ENCODE data around the gene SLC6A15.

Gene SLC6A15

DNA sequence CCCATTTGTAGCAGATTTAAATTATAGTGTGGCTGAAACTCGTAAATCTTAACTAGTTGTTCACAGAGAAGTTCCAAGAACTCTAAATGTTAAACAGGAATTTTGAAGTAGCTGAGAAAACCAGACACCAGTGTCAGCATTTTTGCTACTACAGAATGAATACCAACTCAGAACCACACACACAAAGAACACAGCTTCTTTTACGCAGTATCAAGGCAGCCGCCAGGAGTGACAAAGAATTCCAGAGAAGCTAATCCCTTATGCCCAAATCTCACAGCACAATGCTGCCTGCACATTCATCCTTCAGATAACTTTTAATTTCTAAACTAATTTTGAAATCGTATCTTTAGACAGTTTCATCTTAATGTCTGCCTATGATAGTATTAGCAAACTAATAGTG lies 37.4 kb downstream of the SLC6A15 start:
- DNase-seq, result no peak

- DNase-seq, result no peak
Observed at GRCh38 chr12:84874825-84875139, 37.8 kb downstream of the SLC6A15 start.

DNA sequence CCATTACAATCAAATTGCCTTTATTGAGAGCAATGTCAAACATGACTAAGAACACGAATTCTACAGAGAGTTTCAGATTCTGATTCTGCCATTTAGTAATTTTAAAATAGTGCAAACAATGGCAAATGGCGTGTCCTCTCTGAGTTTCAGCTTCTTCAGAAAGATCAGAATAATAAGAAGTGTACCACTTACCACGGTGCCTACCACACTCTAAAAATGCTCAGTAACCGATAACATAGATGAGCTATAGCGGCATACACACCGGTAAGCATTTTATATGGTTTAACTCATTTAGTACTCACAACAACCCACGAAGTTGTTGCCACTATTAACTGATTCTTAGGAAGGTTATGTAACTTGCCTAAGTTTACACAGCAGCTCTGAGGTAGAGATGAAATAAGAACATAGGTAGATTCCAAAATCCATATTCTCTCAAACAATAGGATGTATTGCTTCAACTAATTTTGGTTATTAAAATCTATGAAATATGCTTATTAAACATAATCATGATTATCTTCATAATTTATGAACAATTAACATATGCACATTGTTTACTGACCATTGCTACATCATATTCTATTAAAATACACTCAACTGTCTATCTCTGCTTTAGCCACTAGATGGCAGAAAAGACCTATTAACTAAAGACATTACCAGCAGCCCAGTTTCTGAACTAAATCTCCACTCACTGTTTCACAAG lies 38.3 kb downstream of the SLC6A15 start:
- peak in 2 of 51 donors; percentile 34 to 50 for DNase-seq

GRCh38 chr12:84862186-84862585 lies 50.4 kb downstream of the SLC6A15 start:
- no peak for DNase-seq

DNA sequence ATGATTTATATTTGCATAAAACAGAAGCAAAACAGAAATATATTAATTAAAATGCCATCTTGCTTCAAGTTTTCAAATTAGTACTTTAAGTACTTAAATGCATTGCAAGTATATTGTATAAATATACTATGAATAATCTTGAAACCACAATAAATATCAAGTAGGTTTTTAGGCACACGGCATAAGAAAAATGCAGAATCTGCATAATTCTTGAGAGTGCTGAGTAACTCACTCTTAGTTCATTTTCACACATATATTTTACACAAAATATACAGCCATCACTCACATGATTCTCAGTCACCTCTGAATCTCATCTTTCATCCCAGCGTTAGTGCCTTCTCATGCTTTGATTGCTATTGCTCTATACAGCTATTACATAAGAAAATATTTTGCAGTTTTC lies 51.9 kb downstream of the SLC6A15 start:
- no peak for DNase-seq

GRCh38 chr12:84858796-84859195 lies 53.8 kb downstream of the SLC6A15 start:
- no peak for DNase-seq

- no peak for DNase-seq
Observed at GRCh38 chr12:84857525-84858208, 54.9 kb downstream of the SLC6A15 start.

DNA sequence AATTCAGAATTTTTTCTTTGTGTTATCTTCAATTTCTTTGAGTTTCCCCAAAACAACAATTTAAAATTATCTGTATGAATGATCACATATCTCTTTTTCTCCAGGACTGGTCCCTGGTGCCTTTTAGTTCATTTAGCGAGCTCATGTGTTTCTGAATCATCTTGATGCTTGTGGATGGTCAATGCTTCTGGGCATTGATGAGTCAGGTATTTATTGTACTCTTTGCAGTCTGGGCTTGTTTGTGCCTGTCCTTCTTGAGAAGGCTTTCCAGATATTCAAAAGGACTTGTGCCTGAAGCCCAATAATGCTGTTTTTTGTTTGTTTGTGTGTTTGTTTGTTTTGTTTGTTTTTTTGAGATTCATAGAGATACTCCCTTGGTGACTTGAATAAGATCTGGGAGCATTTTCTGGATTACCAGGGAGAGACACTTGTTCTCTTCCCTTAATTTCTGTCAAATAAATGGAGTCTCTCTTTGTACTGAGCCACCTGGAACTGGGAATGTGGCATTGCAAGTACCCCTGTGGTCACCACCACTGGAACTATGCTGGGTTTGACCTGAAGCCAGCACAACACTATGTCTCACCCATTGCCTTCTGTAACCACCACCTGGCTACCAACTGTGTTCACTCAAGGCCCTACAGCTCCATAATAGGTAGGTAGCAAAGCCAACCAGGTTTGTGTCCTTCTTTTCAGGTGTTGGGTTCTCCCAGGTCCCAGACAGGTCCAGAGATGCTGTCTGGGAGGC lies 56.3 kb downstream of the SLC6A15 start:
- no peak for DNase-seq

DNA sequence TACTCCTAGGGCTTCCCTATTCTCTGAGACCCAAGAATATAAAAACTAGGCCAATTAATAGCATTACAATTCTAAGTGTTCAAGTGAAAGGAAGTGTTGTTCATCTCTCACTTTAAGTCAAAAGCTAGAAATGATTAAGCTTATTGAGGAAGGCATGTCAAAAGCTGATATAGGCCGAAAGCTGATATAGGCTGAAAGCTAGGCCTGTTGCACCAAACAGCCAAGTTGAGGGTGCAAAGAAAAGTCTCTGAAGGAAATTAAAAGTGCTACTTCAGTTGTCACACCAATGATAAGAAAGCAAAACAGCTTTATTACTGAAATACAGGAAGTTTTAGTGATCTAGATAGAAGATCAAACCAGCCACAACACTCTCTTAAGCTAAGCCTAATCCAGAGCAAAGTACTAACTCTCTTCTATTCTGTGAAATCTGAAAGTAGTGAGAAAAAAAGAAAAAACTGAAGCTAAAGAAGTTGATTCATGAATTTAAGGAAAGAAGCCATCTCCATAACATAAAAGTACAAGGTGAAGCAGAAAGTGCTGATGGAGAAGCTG lies 68.9 kb downstream of the SLC6A15 start:
- DNase-seq, result no peak

DNA sequence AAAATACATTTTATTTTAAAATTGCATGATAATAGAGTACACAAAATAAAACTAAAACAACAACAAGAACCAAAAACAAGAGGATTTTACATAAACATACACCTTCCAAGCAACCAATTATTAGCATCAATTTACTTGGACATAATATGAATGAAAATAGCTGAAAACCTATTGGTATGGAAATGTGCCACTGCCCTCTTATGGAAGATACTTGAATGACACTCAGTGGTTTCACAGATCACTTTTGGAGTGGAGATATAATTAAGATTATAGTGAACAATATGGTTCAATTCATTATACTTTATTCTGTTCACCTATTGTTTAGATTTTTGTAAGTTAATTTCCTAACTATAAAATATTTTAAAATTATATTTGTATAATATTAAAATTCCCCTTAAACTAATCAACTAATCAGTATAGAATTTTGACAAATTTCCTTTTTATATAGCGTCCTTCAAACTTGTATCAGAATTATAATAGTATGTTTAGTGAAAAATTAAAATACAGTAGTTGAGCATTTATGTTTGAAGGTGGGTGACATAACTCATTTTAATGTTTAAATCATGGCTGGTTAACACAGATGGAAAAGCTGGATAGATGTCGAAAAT lies 70.1 kb downstream of the SLC6A15 start:
- DNase-seq, result no peak

DNA sequence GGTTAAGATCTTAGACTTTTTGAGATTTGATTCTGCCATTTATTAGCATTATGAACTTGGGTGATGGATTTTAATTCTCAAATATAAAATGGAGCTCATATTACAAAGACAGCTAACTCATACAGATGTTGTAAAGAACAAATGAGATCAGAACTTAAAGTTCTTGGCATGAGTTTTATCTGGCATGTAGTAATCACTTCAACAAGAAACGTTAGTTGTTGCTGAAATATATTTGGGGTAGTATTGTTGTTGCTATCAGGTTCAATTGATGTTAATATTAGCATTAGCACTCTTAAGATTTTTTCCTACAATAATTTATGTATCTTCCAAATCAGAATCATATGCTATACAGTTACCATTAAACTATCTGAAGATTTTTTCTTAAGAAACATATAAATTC lies 71.0 kb downstream of the SLC6A15 start:
- no peak for DNase-seq

- no peak for DNase-seq
Observed at GRCh38 chr12:84840356-84840755, 72.2 kb downstream of the SLC6A15 start.

GRCh38 chr12:84826925-84827324 lies 85.7 kb downstream of the SLC6A15 start:
- DNase-seq, result no peak

DNA sequence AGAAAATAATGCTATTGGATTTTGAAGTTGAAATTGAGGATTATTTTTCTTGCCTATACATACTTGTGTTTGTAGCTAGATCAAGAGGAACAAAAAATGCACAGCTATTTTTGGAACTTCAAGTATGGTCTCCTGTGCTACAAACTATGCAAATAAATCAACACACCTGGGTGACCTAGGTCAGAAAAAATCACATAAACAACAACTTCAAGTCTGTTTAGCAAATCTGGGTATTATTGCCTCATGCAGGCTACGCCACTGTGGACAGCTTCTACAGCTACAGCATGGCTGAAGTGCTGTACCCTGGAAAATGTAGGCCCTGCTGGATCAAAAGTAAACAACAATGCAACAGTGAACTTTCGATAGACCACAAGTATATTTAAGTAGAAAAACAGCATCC lies 87.5 kb downstream of the SLC6A15 start:
- DNase-seq, result no peak

DNA sequence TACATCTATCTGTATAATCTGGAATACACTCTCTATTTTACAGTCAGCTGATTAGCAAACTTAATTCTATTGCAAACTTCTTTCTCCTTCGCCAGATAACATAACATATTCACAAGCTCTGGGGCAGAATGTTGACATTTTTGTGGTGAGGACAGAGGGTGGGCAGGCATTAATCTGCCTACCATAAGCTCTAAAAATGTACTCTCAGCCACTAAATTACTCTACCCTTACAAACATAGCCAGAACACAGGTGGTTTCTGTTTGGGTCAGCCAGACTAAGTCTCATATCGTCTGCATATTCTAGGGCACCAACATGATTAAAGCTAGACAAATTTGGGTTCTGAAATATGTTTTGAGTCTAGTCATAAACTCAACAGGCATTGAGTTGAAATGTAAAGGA lies 90.1 kb downstream of the SLC6A15 start:
- no peak for DNase-seq

- DNase-seq, result no peak
Observed at GRCh38 chr12:84816916-84817695, 95.5 kb downstream of the SLC6A15 start.

DNA sequence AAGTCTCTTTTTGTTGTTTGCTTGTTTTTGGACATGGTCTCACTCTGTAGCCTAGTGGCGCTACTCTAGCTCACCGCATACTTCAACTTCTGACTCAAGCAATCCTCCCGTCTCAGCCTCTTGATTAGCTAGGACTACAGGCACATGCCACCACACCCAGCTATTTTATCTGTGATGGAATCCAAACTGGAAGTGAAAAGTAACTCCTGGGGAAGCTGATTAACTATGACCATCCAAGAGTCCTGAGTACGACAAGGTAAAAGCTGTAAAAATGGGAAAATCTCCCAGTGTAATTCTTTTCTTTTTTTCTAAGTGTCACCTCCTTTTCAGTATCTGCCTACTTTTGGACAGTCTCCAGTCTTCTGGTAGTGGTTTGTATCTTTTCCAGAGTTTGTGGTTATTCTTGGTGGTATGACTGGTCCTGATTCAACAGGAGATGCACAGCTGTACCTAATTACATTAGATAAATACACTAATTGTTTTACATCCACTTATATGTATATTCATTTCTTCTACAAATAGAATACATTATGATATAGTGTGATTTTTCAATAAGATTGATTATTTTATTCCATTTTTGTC lies 97.8 kb downstream of the SLC6A15 start:
- no peak for DNase-seq

- DNase-seq, result no peak
Observed at GRCh38 chr12:84813780-84814663, 98.6 kb downstream of the SLC6A15 start.

- no peak for DNase-seq
Observed at GRCh38 chr12:84811291-84811690, 101.3 kb downstream of the SLC6A15 start.

DNA sequence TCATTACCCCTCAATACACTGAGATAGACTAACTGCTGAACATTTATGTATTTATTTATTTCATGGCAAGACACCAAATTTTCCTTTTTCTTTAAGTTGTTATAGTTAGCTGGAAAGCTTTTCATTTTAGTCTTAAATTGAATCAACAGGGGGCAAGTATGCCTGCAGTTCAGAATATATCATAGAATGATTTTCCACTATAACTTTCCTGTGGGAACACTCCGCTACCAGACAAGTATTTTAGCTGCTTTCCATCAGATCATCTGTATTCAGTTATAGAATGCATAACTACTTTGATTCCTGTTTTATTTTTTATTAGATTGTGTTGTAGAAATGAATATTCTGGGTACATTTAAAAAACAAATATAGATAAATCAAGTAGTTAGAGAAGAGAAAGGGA lies 102.0 kb downstream of the SLC6A15 start:
- DNase-seq, result no peak

Data from hypothalamus (tissue), 51 donors.